Stimulated activated CD4-positive, alpha-beta T cell treated with anti-CD3 and anti-CD28 coated beads, Interleukin-1b, Interleukin-23, amount 100 ng/mL, for 1 hour (primary cell): ENCODE results near the gene CDK13.
"Not testable (repeated sequence)": the region's sequence is repeated elsewhere in the genome, so short reads cannot be mapped to it uniquely, and the experiment has no call there.

Experiments used
- DNase-seq, 2 donors: peaks; one replicate each; pipeline ENCODE4 v3.0.0-alpha.2; 2020; ENCODE audit warnings: low read depth in 2 of 2

Gene CDK13

DNA sequence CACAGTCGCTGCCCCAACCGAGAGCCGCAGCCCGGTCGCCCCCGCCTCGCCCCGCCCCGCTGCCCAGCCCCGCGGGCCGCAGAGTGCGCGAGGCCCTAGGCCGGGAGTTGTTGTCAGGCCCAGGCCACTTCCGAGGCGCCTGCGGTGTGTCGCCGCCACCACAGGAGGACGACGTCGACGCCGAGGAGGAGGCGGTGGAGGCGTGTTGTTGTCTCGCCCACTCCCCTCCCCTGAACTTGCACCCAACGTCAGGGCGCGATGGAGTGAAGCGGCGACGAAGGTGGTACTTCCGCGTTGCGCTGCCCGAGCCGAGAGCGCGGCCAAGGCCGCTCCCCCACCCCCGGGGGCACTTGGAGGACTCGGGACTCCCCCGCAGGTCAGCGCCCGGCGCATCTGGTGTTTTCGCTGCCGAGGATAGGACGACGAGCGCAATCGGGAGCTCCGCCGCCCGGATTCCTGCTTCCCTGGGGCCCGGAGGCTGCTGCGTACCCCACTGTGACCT lies at the start of gene CDK13:
Gene CDK13 (plus strand): TSS at position 286 of the 502 bp plus-strand sequence. CDS start 386 bp downstream, outside the sequence.
- peak; percentile 55 to 73 for DNase-seq

DNA sequence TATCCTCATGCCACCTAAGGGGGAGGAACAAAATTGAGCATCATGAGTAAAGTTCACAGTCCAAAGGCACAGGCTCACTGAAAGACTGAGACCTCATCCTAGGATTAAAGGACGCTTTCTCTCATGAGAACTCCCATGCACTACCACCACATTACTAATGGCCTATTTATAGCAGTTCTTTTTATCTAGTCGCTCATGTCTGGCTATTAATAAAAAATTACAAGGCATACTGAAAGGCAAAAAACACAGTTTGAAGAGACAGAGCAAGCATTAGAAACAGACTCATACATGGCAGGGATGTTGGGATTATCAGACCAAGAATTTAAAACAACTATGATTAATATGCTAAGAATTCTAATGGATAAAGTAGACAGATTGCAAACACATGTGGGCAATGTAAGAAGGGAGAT lies 46.0 kb upstream of the CDK13 start:
- no peak for DNase-seq

DNA sequence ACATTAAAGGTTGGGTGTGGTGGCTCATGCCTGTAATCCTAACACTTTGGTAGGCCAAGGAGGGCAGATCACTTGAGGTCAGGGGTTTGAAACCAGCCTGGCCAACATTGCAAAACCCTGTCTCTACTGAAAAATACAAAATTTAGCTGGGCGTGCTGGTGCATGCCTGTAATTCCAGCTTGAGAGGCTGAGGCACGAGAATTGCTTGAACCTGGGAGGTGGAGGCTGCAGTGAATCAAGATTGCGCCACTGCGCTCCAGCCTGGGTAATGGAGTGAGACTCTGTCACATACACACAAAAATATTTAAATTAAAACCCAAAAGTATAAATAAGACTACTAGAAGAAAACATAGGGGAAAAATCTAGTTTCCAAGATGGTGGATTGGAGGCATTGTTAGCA lies 41.9 kb upstream of the CDK13 start:
- DNase-seq, result no peak

DNA sequence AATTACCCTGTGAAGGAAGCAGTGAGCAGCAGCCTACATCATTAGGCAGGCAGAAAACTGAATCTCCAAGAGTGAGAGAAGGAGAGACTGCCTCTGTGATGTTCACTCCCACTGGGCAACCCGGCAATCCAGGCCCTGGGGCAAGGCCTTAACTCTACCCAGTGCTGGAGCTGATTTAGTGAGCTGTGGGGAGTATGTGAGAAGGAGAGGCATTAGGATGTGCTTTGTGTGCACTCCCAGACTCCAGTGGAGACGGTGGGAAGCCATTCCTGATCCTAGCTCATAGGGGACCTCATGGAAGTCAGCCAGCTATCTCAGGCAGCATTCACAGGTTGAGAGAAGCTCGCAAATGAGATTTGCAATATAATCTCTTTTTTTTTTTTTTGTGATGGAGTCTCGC lies 41.1 kb upstream of the CDK13 start:
- DNase-seq, result no peak

DNA sequence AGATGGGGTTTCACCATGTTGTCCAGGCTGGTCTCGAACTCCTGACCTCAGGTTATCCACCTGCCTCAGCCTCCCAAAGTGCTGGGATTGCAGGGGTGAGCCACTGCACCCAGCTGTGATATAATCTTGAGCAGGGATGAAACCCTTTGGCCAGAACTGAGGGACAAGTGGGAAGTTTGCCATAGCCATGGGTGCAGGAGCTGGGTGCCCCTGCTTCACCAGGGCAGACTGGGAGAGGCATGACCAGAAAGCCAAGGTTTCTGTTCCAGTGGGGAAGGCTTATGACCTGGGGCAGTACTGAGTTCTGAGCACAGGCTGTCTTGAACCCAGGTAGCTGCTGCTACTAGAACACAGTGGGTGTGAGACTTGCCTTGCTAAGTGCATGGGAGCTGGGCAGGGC lies 40.5 kb upstream of the CDK13 start:
- no peak for DNase-seq

DNA sequence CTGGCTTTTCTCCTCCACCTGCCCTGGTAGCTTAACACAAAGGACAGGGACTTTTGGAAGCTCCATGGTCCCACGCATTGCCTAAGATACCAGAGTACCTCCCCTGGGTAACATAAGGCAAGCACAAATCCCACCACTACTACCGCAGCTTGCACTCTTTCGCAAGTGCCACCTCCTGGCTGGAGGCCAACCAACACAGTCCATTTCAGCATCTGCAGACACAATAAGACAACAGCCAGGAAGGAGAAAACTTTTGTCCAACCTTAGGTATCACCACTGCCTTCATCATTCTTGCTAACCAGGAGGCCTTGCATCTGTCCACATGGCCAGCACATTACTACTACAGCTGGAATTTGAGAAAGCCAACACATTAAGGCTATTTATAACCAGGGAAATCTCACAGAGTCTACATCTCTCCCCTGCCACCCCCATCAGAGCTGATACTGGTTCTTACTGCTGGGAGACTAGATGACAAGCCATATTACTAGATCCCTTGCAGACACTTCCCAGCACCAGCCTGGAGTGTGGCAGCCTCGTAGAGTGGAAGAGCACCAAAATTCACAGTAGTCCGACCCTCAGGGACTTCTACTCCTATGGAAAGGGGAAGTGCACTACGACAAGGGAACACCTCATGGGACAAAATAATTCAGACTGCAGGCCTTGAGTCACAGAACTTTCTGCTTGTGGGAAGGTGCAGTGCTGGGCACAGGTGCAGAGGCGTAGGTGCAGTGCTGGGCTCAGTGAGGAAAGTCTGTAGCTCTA lies 39.8 kb upstream of the CDK13 start:
- DNase-seq, result no peak

DNA sequence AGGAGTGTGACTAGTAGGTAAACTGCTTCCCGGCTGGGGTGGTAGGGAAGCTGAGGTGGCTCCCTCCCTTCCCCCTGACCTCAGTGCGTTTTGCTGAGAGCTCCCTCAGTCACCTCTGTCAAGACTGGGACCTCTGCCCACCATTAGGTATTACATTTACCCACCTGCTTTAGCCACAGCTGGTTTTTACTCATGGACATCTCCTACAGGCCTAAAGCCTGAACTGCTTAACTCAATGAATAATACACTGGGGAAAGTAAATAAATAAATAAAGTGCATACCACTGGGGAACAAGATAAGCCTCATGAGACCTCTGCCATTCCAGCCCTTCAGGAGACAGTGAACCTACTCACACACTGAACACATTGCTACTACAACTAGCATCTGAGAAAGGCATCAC lies 38.9 kb upstream of the CDK13 start:
- DNase-seq, result no peak

DNA sequence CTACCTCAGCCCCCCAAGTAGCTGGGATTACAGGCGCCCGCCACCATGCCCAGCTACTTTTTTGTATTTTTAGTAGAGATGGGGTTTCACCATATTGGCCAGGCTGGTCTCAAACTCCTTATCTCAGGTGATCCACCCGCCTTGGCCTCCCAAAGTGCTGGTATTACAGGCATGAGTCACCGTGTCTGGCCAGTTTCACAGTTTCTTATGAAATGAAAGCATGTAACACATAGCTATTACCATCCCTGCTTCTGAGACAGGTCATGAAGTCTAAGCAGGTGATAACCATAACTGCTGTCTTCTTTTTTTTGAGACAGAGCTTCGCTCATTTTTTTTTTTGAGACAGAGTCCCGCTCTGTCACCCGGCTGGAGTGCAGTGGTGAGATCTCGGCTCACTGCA lies 34.2 kb upstream of the CDK13 start:
- DNase-seq, result not testable (repeated sequence)

DNA sequence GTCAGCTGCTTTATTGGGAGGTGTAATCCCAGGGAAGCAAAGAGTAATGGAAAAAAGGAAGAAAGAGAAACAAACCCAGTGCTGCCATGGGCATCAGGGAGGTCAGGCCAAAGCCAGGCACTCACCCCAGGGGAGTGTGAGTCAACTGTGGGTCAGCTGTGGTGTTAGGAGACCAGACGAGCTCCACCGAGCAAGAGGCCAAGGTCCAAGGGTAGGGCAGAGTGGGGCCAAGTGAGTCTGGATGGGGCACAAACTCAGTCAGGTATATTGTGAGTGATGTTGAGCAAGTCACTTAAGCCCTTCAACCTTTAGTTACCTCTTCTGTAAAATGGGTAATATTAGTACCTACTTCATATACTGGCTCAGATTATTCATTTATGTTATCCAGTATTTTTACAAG lies 30.4 kb upstream of the CDK13 start:
- DNase-seq, result no peak

DNA sequence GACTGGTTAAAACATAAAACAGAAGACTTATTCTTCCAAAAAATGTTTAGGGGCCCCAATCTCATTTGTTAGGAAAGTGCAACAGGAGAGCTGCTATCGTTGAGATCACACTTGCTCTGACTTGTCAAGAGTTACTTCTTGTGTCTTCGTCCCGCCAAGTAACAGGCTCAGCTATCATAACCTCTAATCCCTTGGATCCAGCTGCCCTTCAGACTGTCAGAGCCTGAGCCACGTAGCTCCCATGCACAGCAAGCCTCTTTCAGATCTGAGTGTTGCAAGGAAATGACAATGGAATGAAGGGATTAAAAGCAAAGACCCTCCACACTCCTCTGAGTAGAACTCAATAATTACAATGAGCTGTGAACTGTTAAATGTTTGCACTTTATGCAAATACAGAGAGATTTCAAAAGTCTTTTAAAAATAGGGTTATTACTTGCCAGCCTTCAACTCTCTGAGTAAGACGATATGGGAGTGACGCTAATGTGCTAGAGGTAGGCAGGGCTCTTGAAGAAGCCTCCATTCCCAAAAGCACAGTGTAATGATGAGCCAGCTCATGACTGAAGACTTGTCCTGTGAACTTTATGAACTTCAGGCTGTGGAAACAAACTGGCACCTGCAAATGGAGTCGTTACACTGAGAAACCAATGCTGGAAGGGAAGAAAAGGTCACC lies 28.4 kb upstream of the CDK13 start:
- no peak for DNase-seq

DNA sequence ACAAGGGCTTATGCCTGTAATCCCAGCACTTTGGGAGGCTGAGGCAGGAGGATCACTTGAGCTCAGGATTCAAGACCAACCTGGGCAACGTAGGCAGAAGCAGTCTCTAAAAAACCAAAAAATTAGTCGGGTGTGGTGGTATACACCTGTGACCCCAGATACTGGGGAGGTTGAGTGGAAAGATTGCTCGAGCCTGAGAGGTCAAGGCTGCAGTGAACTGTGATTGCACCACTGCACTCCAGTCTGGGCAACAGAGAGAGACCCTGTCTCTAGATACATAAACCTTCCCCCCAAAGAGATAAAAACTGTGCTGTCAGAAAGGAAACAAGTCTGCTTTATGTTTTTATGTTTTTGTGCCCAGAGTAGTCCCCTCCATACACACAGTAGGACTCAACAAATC lies 27.5 kb upstream of the CDK13 start:
- DNase-seq, result no peak

DNA sequence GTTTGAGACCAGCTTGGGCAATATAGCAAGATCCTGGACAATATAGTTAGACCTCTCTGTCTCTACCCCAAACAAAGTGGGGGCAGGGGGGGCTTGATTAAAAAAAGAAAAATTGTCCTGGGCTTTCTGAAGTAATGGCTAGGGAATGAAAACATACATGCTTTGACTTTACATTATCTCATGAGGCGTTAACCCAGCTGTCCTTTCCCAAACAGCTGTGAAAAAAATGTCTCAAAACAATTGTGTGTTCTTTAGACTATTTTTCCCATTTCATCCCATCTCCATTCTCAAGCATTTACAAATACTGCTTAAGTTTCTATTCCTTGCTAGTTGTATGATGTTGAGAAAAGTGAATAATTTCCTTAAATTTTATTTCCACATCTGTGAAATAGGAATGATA lies 27.0 kb upstream of the CDK13 start:
- DNase-seq, result no peak

DNA sequence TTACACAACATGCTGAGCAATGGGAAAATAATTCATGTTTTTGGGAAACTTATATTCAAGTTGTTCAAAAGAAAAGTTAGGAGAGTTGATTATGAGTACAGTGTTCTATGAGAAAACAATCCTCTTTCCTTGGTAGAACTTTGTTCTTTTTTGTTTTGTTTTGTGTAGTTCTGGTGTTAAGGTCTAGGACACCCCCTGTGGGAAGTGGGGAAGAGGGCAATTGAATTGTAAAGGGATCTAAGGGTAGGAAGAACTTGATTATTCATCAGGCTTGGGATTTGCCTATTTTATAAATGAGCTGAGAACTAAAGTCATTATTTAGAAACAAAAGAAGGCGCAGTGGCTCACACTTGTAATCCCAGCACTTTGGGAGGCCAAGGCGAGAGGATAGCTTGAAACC lies 25.9 kb upstream of the CDK13 start:
- no peak for DNase-seq

DNA sequence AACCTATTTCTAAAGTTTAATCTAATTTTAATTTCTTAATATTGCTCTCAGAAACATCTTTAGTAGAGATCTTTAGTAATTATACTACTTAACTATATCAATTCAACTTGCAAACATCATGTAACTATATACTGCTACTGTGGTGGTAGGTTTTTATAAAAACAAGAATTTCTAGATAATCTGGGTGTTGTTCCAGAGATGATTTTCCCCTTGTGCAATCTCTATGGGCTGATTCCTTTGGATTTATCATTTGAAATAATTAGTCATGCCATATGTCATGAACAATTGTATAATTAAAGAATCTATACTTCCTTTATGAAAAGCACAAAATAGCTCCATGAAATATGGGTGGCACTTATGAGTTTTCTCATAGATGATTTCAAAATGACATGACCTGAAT lies 23.9 kb upstream of the CDK13 start:
- no peak for DNase-seq

DNA sequence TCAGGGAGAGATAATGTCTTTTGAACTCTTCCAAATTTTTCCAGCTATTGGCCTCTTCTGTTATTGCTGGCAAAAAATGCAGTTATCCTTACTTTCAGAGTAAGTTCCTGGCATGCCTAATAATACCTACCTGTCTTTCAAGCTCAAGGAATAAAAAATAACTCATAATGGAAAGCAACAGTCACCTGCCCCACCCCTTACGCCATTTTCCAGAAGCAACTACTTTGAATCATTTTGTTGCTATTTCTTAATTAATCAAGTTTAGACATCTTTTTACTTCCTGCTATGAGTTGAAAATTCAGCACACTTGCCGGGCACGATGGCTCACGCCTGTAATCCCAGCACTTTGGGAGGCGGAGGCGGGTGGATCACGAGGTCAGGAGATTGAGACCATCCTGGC lies 23.0 kb upstream of the CDK13 start:
- DNase-seq, result no peak

DNA sequence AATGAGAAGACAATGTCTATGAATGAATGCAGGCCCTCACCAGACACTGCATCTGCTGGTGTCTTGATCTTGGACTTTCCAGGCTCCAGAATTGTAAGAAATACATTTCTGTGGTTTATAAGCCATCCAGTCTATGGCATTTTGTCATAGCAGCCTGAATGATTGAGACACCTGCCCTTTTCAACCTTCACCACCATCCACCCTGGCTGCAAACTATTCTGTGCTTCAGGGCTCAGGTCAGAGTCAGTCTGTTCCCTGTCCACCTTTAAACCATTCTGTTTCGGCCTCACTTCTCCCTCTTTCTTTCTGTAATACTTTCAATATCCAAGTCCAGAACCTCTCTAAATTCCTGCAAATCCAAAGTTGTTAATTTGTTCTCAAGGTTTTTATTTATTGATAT lies 15.9 kb upstream of the CDK13 start:
- DNase-seq, result no peak

DNA sequence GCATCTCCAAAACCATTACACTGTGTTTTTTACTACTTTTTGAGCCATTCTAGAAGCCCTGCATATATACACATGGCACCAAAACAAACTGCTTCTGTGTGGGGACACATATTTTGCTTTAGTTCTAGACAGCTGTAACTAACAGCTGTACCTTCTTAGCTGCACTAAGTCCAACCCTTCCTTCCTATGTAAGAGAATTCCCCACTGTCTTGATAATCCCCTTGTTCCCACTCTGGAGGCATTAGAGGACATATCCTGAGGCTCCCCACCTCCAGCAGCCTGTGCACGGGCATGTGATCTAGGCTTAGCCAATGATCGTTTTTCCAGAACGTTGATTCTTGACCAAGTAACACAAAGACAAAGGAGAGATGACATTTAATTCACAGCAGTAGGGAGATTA lies 13.3 kb upstream of the CDK13 start:
- DNase-seq, result no peak

DNA sequence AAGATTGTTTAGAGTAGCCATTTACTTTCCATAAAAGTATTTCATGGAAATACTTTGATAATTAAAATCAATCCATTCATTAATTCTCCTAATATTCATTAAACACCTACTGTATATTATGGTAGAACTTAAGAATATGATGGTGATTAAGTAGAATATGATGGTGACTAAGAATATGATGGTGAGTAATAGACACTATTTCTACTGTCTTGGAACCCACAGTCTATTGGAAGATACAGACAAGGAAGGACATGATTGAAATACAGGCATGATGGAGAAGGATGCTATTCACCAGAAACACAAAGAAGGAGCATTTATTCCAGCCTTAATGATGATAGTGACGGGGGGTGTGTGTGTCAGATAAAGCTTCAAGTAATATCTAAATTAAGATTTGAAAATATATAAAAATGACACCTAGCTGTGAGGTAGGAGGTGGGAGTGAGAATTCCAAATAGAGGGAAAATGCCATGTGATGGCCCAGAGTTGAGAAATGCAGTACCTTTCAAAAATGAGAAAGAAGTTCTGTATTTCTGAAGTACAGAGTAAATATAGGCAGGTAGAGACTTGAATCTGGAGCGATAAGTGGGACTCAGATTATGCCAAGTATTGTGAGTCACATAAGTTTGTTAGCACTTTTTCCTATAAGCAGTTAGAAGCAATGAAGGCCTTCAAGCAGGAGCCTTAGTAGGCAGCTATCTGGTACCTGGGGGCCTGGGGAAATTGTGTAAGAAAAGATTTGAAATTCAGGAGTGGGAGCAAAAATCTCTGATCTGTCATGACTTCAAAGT lies 12.5 kb upstream of the CDK13 start:
- DNase-seq, result no peak

DNA sequence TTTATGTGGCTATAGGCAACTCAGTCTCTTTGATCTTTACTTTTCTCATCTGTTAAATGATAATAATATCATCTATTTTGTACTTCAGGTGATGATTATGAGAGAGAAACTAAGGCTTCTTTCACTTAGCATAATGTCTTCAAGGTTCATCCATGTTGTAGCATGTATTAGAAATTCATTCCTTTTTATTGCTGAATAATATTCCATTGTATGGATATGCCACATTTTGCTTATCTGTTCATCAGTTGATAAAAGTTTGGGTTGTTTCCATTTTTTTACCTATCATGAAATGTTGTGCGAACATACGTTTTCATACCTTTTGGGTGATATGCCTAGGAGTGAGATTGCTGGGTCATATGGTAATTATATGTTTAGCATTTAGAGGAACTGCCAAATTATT lies 7.2 kb upstream of the CDK13 start:
- no peak for DNase-seq

DNA sequence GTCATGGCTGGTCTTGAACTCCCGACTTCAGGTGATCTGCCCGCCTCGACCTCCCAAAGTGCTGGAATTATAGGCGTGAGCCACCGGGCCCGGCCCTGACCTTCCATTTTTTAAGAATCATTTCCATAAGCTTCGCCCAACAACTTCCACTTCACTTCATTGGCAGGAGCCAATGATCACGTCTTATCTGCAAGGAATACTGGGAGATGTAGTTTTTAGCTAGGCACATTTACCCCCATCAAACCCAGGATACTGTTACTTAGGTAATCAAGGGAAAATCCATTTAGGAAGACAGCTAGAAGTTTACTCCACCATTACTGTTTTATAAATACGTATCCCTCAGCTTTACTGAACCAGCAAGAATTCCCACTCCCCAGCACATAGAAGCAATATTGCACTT lies 3.4 kb upstream of the CDK13 start:
- no peak for DNase-seq

DNA sequence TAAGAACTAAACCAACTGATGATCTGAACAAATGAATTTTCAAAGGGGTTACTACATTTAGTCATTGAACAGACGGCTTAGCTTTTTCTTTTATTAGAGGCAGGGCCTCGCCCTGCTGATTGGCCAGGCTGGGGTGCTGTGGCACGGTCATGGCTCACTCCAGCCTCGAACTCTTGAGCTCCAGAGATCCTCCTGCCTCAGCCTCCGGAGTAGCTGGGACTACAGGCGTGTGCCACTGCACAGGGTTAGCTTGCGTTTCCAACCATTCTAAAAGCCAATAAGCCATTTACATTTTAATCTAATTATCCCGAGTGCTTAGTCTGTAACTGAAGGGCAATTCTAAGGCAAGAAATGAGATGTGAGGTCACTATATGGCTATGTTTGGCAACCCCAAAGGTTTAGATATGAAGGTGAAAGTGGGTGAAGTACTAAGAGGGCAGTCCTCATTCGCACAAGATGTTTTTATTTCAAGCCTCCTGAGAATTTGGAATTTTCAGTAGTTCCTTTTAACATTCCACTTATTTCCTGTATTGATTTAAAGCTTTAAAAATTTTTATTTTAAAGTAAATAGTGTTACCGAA lies 1.6 kb upstream of the CDK13 start:
- DNase-seq, result no peak
